HCT116 (cell line): ENCODE measurements around the gene ADCY1.

Experiments used
- ATF3 ChIP-seq: IDR thresholded peaks from 2 replicates; pipeline ENCODE4 v1.6.1; 2012
- CTCF ChIP-seq, 3 experiments: fragments of 200-600 bp in 1 of 3; sonication (generic) in 1 of 3; IDR thresholded peaks in 2 of 3; conservative IDR thresholded peaks in 1 of 3; 2 replicates each; pipeline ENCODE4 v1.5.1; 2012 to 2017; ENCODE audit warnings: low read depth in 2 of 3, low read length in 2 of 3, antibody characterized with exemption in 1 of 3, borderline replicate concordance in 1 of 3, control low read depth in 1 of 3, mild to moderate bottlenecking in 1 of 3, mixed read lengths in 1 of 3, mixed run types in 1 of 3, moderate library complexity in 1 of 3; ENCODE audit not compliant: insufficient read depth in 1 of 3
- EZH2 ChIP-seq: fragments of 200-600 bp; sonication (generic); IDR thresholded peaks from 2 replicates; pipeline ENCODE4 v1.6.1; 2017; ENCODE audit warnings: antibody characterized with exemption, mixed run types
- MAX ChIP-seq: IDR thresholded peaks from 2 replicates; pipeline ENCODE4 v1.6.1; 2012
- REST ChIP-seq: IDR thresholded peaks from 2 replicates; pipeline ENCODE4 v1.6.1; 2012; ENCODE audit warnings: low read depth

- no peak for TF ChIP-seq ATF3
- TF ChIP-seq EZH2, result no peak
- TF ChIP-seq CTCF (IDR thresholded peaks at IDR 0.05 in 2 of 3, conservative IDR thresholded peaks at IDR 0.05 in 1 of 3; ENCODE audit: borderline replicate concordance in 1 of 3, insufficient read depth in 1 of 3, low read depth in 2 of 3, low read length in 2 of 3), result no peak
- no peak for TF ChIP-seq REST
- TF ChIP-seq MAX, result no peak
Measured at GRCh38 chr7:45698303-45699014, 124.3 kb downstream of the ADCY1 start.
